GM12873 (cell line): ENCODE results near the gene ZNF497.

Experiments used
- CTCF ChIP-seq: IDR thresholded peaks from 2 replicates; pipeline ENCODE4 v1.5.1; 2012; ENCODE audit warnings: low read depth, mild to moderate bottlenecking, moderate library complexity, low read length, control low read depth; ENCODE audit not compliant: insufficient read depth; ENCODE audit errors: missing control alignments

ZNF497 gene

GRCh38 chr19:58338336-58338735 lies 24.2 kb downstream of the ZNF497 start:
- no peak for TF ChIP-seq CTCF

GRCh38 chr19:58336820-58337219 lies 25.7 kb downstream of the ZNF497 start:
- TF ChIP-seq CTCF = no peak

GRCh38 chr19:58336216-58336615 lies 26.3 kb downstream of the ZNF497 start:
- no peak for TF ChIP-seq CTCF

- no peak for TF ChIP-seq CTCF
Observed at GRCh38 chr19:58335630-58336029, 26.9 kb downstream of the ZNF497 start.

- no peak for TF ChIP-seq CTCF
Observed at GRCh38 chr19:58334691-58335249, 27.8 kb downstream of the ZNF497 start.

GRCh38 chr19:58332697-58333096 lies 29.9 kb downstream of the ZNF497 start:
- no peak for TF ChIP-seq CTCF

GRCh38 chr19:58330458-58330857 lies 32.1 kb downstream of the ZNF497 start:
- TF ChIP-seq CTCF = no peak
